Effector memory CD4-positive, alpha-beta T cell (primary cell): Measurements from ENCODE around the gene SSRP1.
A peak's percentile ranks its signal among the peaks of the same experiment; 100 is the strongest.
"Not testable (repeated sequence)": the region's sequence is repeated elsewhere in the genome, so short reads cannot be mapped to it uniquely, and the experiment has no call there.

Experiments used
- DNase-seq, 3 donors: peaks; one replicate each; pipeline ENCODE4 v3.0.0-alpha.2; 2020
- H3K27ac ChIP-seq: 2 replicates; pipeline ENCODE4 v1.7.0; 2013; ENCODE audit warnings: mild to moderate bottlenecking, low read length, moderate library complexity; ENCODE audit not compliant: insufficient read depth, poor library complexity, severe bottlenecking
- H3K27me3 ChIP-seq: replicated peaks from 2 replicates; pipeline ENCODE4 v1.7.0; 2013; ENCODE audit warnings: mild to moderate bottlenecking, low read length; ENCODE audit not compliant: insufficient read depth, control insufficient read depth, poor library complexity, severe bottlenecking
- H3K36me3 ChIP-seq: 2 replicates; pipeline ENCODE4 v1.7.0; 2013; ENCODE audit warnings: mild to moderate bottlenecking, low read length, moderate library complexity; ENCODE audit not compliant: control insufficient read depth, insufficient read depth
- H3K4me1 ChIP-seq: 2 replicates; pipeline ENCODE4 v1.7.0; 2013; ENCODE audit warnings: low read length, mild to moderate bottlenecking; ENCODE audit not compliant: control insufficient read depth, insufficient read depth, poor library complexity, severe bottlenecking
- H3K4me3 ChIP-seq: 2 replicates; pipeline ENCODE4 v1.7.0; 2013; ENCODE audit warnings: low read length, low read depth, mild to moderate bottlenecking; ENCODE audit not compliant: insufficient read depth, poor library complexity, severe bottlenecking
- H3K9me3 ChIP-seq: 2 replicates; pipeline ENCODE4 v1.7.0; 2013; ENCODE audit warnings: mild to moderate bottlenecking, low read length, moderate library complexity; ENCODE audit not compliant: control insufficient read depth

The SSRP1 gene

GRCh38 chr11:57341250-57341808 is 5.6 kb upstream of the SSRP1 start:
- no peak for DNase-seq
- no peaks in the 10 kb centered on the region for H3K9me3 ChIP-seq
- no peaks in the 10 kb centered on the region for H3K36me3 ChIP-seq
- peaks cover 9% of the 10 kb centered on the region for H3K4me1 ChIP-seq
- H3K4me3 ChIP-seq, result no peak overlapping the region
- no peaks in the 10 kb centered on the region for H3K27me3 ChIP-seq
- H3K27ac ChIP-seq, result no peak overlapping the region

GRCh38 chr11:57340039-57340615 is 4.4 kb upstream of the SSRP1 start:
- no peaks in the 10 kb centered on the region for H3K9me3 ChIP-seq
- H3K36me3 ChIP-seq, result no peaks in the 10 kb centered on the region
- no peak overlapping the region for H3K27ac ChIP-seq
- no peak for DNase-seq
- no peak overlapping the region for H3K4me3 ChIP-seq
- no peaks in the 10 kb centered on the region for H3K27me3 ChIP-seq
- peaks cover 8% of the 10 kb centered on the region for H3K4me1 ChIP-seq

- peaks cover 15% of the 10 kb centered on the region for H3K4me1 ChIP-seq
- H3K4me3 ChIP-seq, result no peak overlapping the region
- no peak overlapping the region for H3K27ac ChIP-seq
- no peaks in the 10 kb centered on the region for H3K36me3 ChIP-seq
- H3K9me3 ChIP-seq, result no peaks in the 10 kb centered on the region
- no peaks in the 10 kb centered on the region for H3K27me3 ChIP-seq
- DNase-seq, result no peak
These were observed 3.6 kb upstream of the SSRP1 start for GRCh38 chr11:57339328-57339727.

- H3K27ac ChIP-seq, result no peak within 1 kb of the TSS
- H3K27me3 ChIP-seq, result no peaks in the 10 kb centered on the region
- H3K9me3 ChIP-seq, result no peaks in the 10 kb centered on the region
- H3K36me3 ChIP-seq, result peaks cover 7% of the 10 kb centered on the region
- H3K4me1 ChIP-seq, result peaks cover 17% of the 10 kb centered on the region
- no peak for DNase-seq
- no peak within 1 kb of the TSS for H3K4me3 ChIP-seq
These were observed 2.5 kb upstream of the SSRP1 start, which contains the start of gene P2RX3 for GRCh38 chr11:57338142-57338541. TSS of gene P2RX3 (plus strand) at chr11:57338352. CDS start at chr11:57338551, 199 bp downstream.

- not testable (repeated sequence) for DNase-seq, H3K9me3 ChIP-seq, H3K4me3 ChIP-seq, H3K27me3 ChIP-seq
- Histone ChIP-seq H3K4me1 (peaks cover 17% of the 10 kb centered on the region), H3K27ac (peak overlapping the region; percentile 86), H3K36me3 (peaks cover 19% of the 10 kb centered on the region)
These were observed 1.2 kb upstream of the SSRP1 start for GRCh38 chr11:57336856-57337255.

GRCh38 chr11:57336111-57336666 is 497 bp upstream of the SSRP1 start:
- Histone ChIP-seq H3K9me3 (no peaks in the 10 kb centered on the region), H3K36me3 (peaks cover 26% of the 10 kb centered on the region), H3K4me3 (peak overlapping the region; percentile 62), H3K27me3 (no peaks in the 10 kb centered on the region), H3K4me1 (peaks cover 17% of the 10 kb centered on the region), H3K27ac (peak overlapping the region; percentile 86)
- no peak for DNase-seq

- H3K36me3 ChIP-seq, result peaks cover 38% of the 10 kb centered on the region
- H3K27me3 ChIP-seq, result no peaks in the 10 kb centered on the region
- H3K9me3 ChIP-seq, result no peaks in the 10 kb centered on the region
- no peak for DNase-seq
- peak overlapping the region; percentile 62 for H3K4me3 ChIP-seq
- peaks cover 17% of the 10 kb centered on the region for H3K4me1 ChIP-seq
- peak overlapping the region; percentile 86 for H3K27ac ChIP-seq
These were observed 709 bp downstream of the SSRP1 start for GRCh38 chr11:57335023-57335342.

- Histone ChIP-seq H3K36me3 (peaks cover 57% of the 10 kb centered on the region), H3K4me1 (peaks cover 17% of the 10 kb centered on the region), H3K27ac (no peak overlapping the region), H3K27me3 (no peaks in the 10 kb centered on the region), H3K4me3 (no peak overlapping the region), H3K9me3 (no peaks in the 10 kb centered on the region)
- DNase-seq, result no peak
These were observed 2.8 kb downstream of the SSRP1 start for GRCh38 chr11:57332694-57333440.

- H3K4me1 ChIP-seq, result peaks cover 16% of the 10 kb centered on the region
- no peaks in the 10 kb centered on the region for H3K9me3 ChIP-seq
- H3K27me3 ChIP-seq, result no peaks in the 10 kb centered on the region
- DNase-seq, result no peak
- peaks cover 67% of the 10 kb centered on the region for H3K36me3 ChIP-seq
- no peak overlapping the region for H3K4me3 ChIP-seq
- no peak overlapping the region for H3K27ac ChIP-seq
These were observed 4.0 kb downstream of the SSRP1 start for GRCh38 chr11:57331720-57332119.

GRCh38 chr11:57330029-57330428 is 5.7 kb downstream of the SSRP1 start:
- DNase-seq, result no peak
- Histone ChIP-seq H3K4me1 (peaks cover 20% of the 10 kb centered on the region), H3K27ac (no peak overlapping the region), H3K27me3 (no peaks in the 10 kb centered on the region), H3K9me3 (no peaks in the 10 kb centered on the region), H3K36me3 (peaks cover 69% of the 10 kb centered on the region), H3K4me3 (no peak overlapping the region)
